Chondrocyte (in vitro differentiated cells): ENCODE results near the gene DENND5B. TPM values are rescaled to one million over a fixed set of nuclear protein-coding genes. Genes with fewer than 3 reads are reported as not detected.
"Not testable (repeated sequence)": the region's sequence is repeated elsewhere in the genome, so short reads cannot be mapped to it uniquely, and the experiment has no call there.

Experiments
- DNase-seq: peaks from one replicate; pipeline ENCODE4 v3.0.0; 2021; ENCODE audit warnings: mixed read lengths, low spot score
- H3K27ac Mint-ChIP-seq: one replicate; pipeline ENCODE4 v1.8.0; 2021; ENCODE audit warnings: mild to moderate bottlenecking, moderate library complexity, mixed read lengths; ENCODE audit not compliant: unreplicated experiment
- H3K27me3 Mint-ChIP-seq: 2 replicates; pipeline ENCODE4 v1.8.0; 2021; ENCODE audit warnings: low read depth, mixed read lengths
- H3K36me3 Mint-ChIP-seq: 2 replicates; pipeline ENCODE4 v1.8.0; 2021; ENCODE audit warnings: low read depth, mixed read lengths
- H3K4me1 Mint-ChIP-seq: 2 replicates; pipeline ENCODE4 v1.8.0; 2021; ENCODE audit warnings: low read depth, mild to moderate bottlenecking, mixed read lengths
- H3K4me3 Mint-ChIP-seq: one replicate; pipeline ENCODE4 v1.8.0; 2021; ENCODE audit warnings: mild to moderate bottlenecking, moderate library complexity, mixed read lengths; ENCODE audit not compliant: unreplicated experiment
- H3K9me3 Mint-ChIP-seq: 2 replicates; pipeline ENCODE4 v1.8.0; 2021; ENCODE audit warnings: low read depth, mixed read lengths
- CTCF ChIP-seq: fragments of 200-600 bp; sonication (generic); IDR thresholded peaks from 2 replicates; pipeline ENCODE4 v1.5.0; 2021; ENCODE audit warnings: antibody characterized with exemption, mild to moderate bottlenecking, moderate library complexity
- total RNA-seq: library from RNA; stranded (reverse); gene quantifications from 3 replicates; pipeline ENCODE4 v1.2.1, GENCODE V29; 2021

Gene DENND5B
- total RNA-seq, 1 donor from 2014 or later, result 14.1 TPM

- Mint-ChIP-seq H3K27ac (peak overlapping the region; percentile 63), H3K9me3 (peaks cover 4% of the 10 kb centered on the region), H3K4me1 (peaks cover 11% of the 10 kb centered on the region), H3K27me3 (no peaks in the 10 kb centered on the region), H3K4me3 (no peak overlapping the region), H3K36me3 (peaks cover 5% of the 10 kb centered on the region)
- TF ChIP-seq CTCF, result no peak
- DNase-seq, result no peak
These were observed 204.6 kb downstream of the DENND5B start for GRCh38 chr12:31386364-31386777.

- H3K27me3 Mint-ChIP-seq, DNase-seq: not testable (repeated sequence)
These were observed 213.7 kb downstream of the DENND5B start for GRCh38 chr12:31377210-31377609.

GRCh38 chr12:31375422-31375821 lies 215.5 kb downstream of the DENND5B start:
- not testable (repeated sequence) for H3K27ac Mint-ChIP-seq, DNase-seq, H3K4me1 Mint-ChIP-seq, H3K27me3 Mint-ChIP-seq, H3K36me3 Mint-ChIP-seq, H3K4me3 Mint-ChIP-seq, H3K9me3 Mint-ChIP-seq

More at GRCh38 chr12:31377210-31377609, 213.7 kb downstream of the DENND5B start:
- H3K9me3 Mint-ChIP-seq, H3K4me3 Mint-ChIP-seq, H3K4me1 Mint-ChIP-seq, H3K27ac Mint-ChIP-seq, H3K36me3 Mint-ChIP-seq: not testable (repeated sequence)

- no peak for DNase-seq
- H3K27ac Mint-ChIP-seq, result no peak overlapping the region
- H3K4me1 Mint-ChIP-seq, result peaks cover 25% of the 10 kb centered on the region
- H3K4me3 Mint-ChIP-seq, result no peak overlapping the region
- no peak for TF ChIP-seq CTCF
- H3K9me3 Mint-ChIP-seq, result no peaks in the 10 kb centered on the region
- H3K36me3 Mint-ChIP-seq, result no peaks in the 10 kb centered on the region
- H3K27me3 Mint-ChIP-seq, result no peaks in the 10 kb centered on the region
These were observed 219.7 kb downstream of the DENND5B start for GRCh38 chr12:31371256-31371620.

GRCh38 chr12:31370531-31371255 lies 220.2 kb downstream of the DENND5B start:
- Mint-ChIP-seq H3K27ac (peak overlapping the region; percentile 47), H3K36me3 (no peaks in the 10 kb centered on the region), H3K9me3 (no peaks in the 10 kb centered on the region), H3K4me3 (peak overlapping the region; percentile 42), H3K27me3 (no peaks in the 10 kb centered on the region), H3K4me1 (peaks cover 25% of the 10 kb centered on the region)
- no peak for DNase-seq
- TF ChIP-seq CTCF, result no peak

- Mint-ChIP-seq H3K27me3 (peaks cover 2% of the 10 kb centered on the region), H3K4me1 (peaks cover 25% of the 10 kb centered on the region), H3K9me3 (peaks cover 2% of the 10 kb centered on the region), H3K4me3 (peak overlapping the region; percentile 42), H3K36me3 (peaks cover 2% of the 10 kb centered on the region), H3K27ac (peak overlapping the region; percentile 47)
- no peak for TF ChIP-seq CTCF
- DNase-seq, result no peak
These were observed 221.0 kb downstream of the DENND5B start for GRCh38 chr12:31369712-31370521.
